ENCODE results near the gene INPP4A. TPM values are rescaled to one million over a fixed set of nuclear protein-coding genes. Genes with fewer than 3 reads are reported as not detected.

The INPP4A gene
- polyA plus RNA-seq, 2 of the 4 experiments (the other 2 are of a cell fraction) = 9.4 to 16.0 TPM

GRCh38 chr2:98637401-98638147, 192.9 kb downstream of the INPP4A start:
- CTCF ChIA-PET = no interaction called here
- Histone ChIP-seq H3K27ac (no peak overlapping the region), H3K4me3 (no peak overlapping the region), H3K4me2 (no peak overlapping the region), H3K9me3 (no peaks in the 10 kb centered on the region), H3K4me1 (no peaks in the 10 kb centered on the region)
- 70% methylated on average over 10 of the region's 10 CpGs for WGBS (ENCODE audit: missing lambda C conversion rate)
- no peak for DNase-seq (ENCODE audit: low read depth in 1 of 2, low spot score in 1 of 2)
- POLR2A ChIA-PET = no interaction called here
- ATAC-seq = no peak
- FAIRE-seq = no peak
- TF ChIP-seq NFE2L2 (conservative IDR thresholded peaks at IDR 0.05; ENCODE audit: low read length) = no peak
- no peak for TF ChIP-seq REST (IDR thresholded peaks at IDR 0.05)
- no peak for TF ChIP-seq FOXS1 (CRISPR knock-in tag; IDR thresholded peaks at IDR 0.05)
- TF ChIP-seq POLR2AphosphoS2 (conservative IDR thresholded peaks at IDR 0.05; ENCODE audit: low read length) = no peak

GRCh38 chr2:98643496-98644100, 198.9 kb downstream of the INPP4A start:
- 67% methylated on average over 5 of the region's 5 CpGs for WGBS (ENCODE audit: missing lambda C conversion rate)
- POLR2A ChIA-PET = no interaction called here

More at GRCh38 chr2:98643496-98644100, 198.9 kb downstream of the INPP4A start:
- Histone ChIP-seq H3K4me3 (no peak overlapping the region), H3K4me2 (no peak overlapping the region), H3K4me1 (no peaks in the 10 kb centered on the region), H3K9me3 (no peaks in the 10 kb centered on the region), H3K27ac (no peak overlapping the region)
- CTCF ChIA-PET = interaction anchor here (0.6 kb wide), 1 partner anchor 194 kb away, joined by 3 read pairs; no protein-coding TSS in a partner anchor
- FAIRE-seq = no peak
- TF ChIP-seq CHD2 (IDR thresholded peaks at IDR 0.05; ENCODE audit: low read length, partially characterized antibody) (no peak), EP300 (IDR thresholded peaks at IDR 0.05) (no peak), MAX (IDR thresholded peaks at IDR 0.05) (no peak), CBX8 (IDR thresholded peaks at IDR 0.05) (no peak), HOXA7 (CRISPR knock-in tag; IDR thresholded peaks at IDR 0.05) (no peak), RARB (CRISPR knock-in tag; IDR thresholded peaks at IDR 0.05) (no peak), RAD21 (conservative IDR thresholded peaks at IDR 0.05 in 1 of 2, IDR thresholded peaks at IDR 0.05 in 1 of 2) (no peak), MAFK (IDR thresholded peaks at IDR 0.05; ENCODE audit: partially characterized antibody) (no peak), CTCF (IDR thresholded peaks at IDR 0.05) (no peak), REST (IDR thresholded peaks at IDR 0.05) (no peak)
- ATAC-seq = no peak
- DNase-seq (ENCODE audit: low read depth in 1 of 2, low spot score in 1 of 2) = no peak

Other genes with a start within 250 kb of the INPP4A start
- gene CNGA3, start 98.4 kb upstream of the INPP4A start, polyA plus RNA-seq (2011; rRNA removed) = not detected in 2 replicates
- not detected in 3 replicates for gene CNGA3, start 98.4 kb upstream of the INPP4A start, polyA plus RNA-seq (2017; fragmentation: RNase III; extraction: RNeasy Plus Mini Kit Qiagen cat#74134 plus additional on column Dnase treatment)
- 30.1 and 43.3 TPM in 2 replicates for gene COA5, start 163.7 kb downstream of the INPP4A start, polyA plus RNA-seq (2011; rRNA removed)
- 32.7 to 42.4 TPM (median 32.8 TPM) in 3 replicates for gene COA5, start 163.7 kb downstream of the INPP4A start, polyA plus RNA-seq (2017; fragmentation: RNase III; extraction: RNeasy Plus Mini Kit Qiagen cat#74134 plus additional on column Dnase treatment)
- 74.4 and 90.6 TPM in 2 replicates for gene UNC50, start 163.7 kb downstream of the INPP4A start, polyA plus RNA-seq (2011; rRNA removed)
- gene UNC50, start 163.7 kb downstream of the INPP4A start, polyA plus RNA-seq (2017; fragmentation: RNase III; extraction: RNeasy Plus Mini Kit Qiagen cat#74134 plus additional on column Dnase treatment) = 49.3 to 57.5 TPM (median 57.0 TPM) in 3 replicates